CD14-positive monocyte (primary cell): ENCODE data around the gene ERBB4. TPM values are rescaled to one million over a fixed set of nuclear protein-coding genes. Genes with fewer than 3 reads are reported as not detected.

Source experiments
- DNase-seq, 3 donors: peaks; one replicate each; pipeline ENCODE4 v3.0.0-alpha.2; 2011 to 2022
- H2AFZ ChIP-seq: 2 replicates; pipeline ENCODE4 v1.6.0; 2012; ENCODE audit warnings: mild to moderate bottlenecking, low read depth, low read length, inconsistent platforms; ENCODE audit not compliant: insufficient read depth, poor library complexity, severe bottlenecking
- H3K27ac ChIP-seq, 2 donors: 1 replicate in 1 of 2; 2 replicates in 1 of 2; pipeline ENCODE4 v1.5.1; 2012 to 2013; ENCODE audit warnings: low read length in 2 of 2, control low read depth in 1 of 2, inconsistent platforms in 1 of 2, low read depth in 1 of 2, mild to moderate bottlenecking in 1 of 2
- H3K27me3 ChIP-seq, 2 donors: one replicate each; pipeline versions ENCODE4 v1.6.0 to v1.6.1; 2011 to 2013; ENCODE audit warnings: low read length in 2 of 2; ENCODE audit not compliant: control insufficient read depth in 2 of 2, insufficient read depth in 2 of 2
- H3K36me3 ChIP-seq, 2 donors: replicated peaks in 1 of 2; 1 replicate in 1 of 2; 2 replicates in 1 of 2; pipeline versions ENCODE4 v1.5.1 to v1.6.1; 2012 to 2013; ENCODE audit warnings: low read length in 2 of 2, control low read depth in 1 of 2, inconsistent platforms in 1 of 2, mild to moderate bottlenecking in 1 of 2; ENCODE audit not compliant: insufficient read depth in 2 of 2, control insufficient read depth in 1 of 2
- H3K4me1 ChIP-seq, 2 donors: 1 replicate in 1 of 2; 2 replicates in 1 of 2; pipeline versions ENCODE4 v1.5.1 to v1.6.1; 2012 to 2013; ENCODE audit warnings: low read length in 2 of 2, control low read depth in 1 of 2, inconsistent platforms in 1 of 2, mild to moderate bottlenecking in 1 of 2, moderate library complexity in 1 of 2; ENCODE audit not compliant: insufficient read depth in 2 of 2, control insufficient read depth in 1 of 2
- H3K4me2 ChIP-seq: replicated peaks from 2 replicates; pipeline ENCODE3; 2012; ENCODE audit warnings: low read length, moderate library complexity, mild to moderate bottlenecking; ENCODE audit not compliant: poor library complexity, severe bottlenecking; ENCODE audit errors: extremely low read depth
- H3K4me3 ChIP-seq, 3 experiments: fragments of 200-600 bp in 1 of 3; sonication (generic) in 1 of 3; replicated peaks in 1 of 3; 1 replicate in 2 of 3; 2 replicates in 1 of 3; pipeline ENCODE4 v1.5.1; 2011 to 2013; ENCODE audit warnings: low read length in 3 of 3, mild to moderate bottlenecking in 3 of 3, control low read depth in 2 of 3, low read depth in 2 of 3, inconsistent platforms in 1 of 3, moderate library complexity in 1 of 3
- H3K79me2 ChIP-seq: 2 replicates; pipeline ENCODE4 v1.6.0; 2012; ENCODE audit warnings: mild to moderate bottlenecking, control low read depth, inconsistent platforms, low read length, moderate library complexity; ENCODE audit not compliant: insufficient read depth
- H3K9ac ChIP-seq: 2 replicates; pipeline ENCODE4 v1.6.0; 2017; ENCODE audit warnings: low read length, mild to moderate bottlenecking; ENCODE audit not compliant: insufficient read depth, poor library complexity, severe bottlenecking
- H3K9me3 ChIP-seq, 2 donors: replicated peaks in 1 of 2; 1 replicate in 1 of 2; 2 replicates in 1 of 2; pipeline versions ENCODE4 v1.5.1 to v1.6.1; 2012 to 2013; ENCODE audit warnings: low read length in 2 of 2, control low read depth in 1 of 2; ENCODE audit not compliant: control insufficient read depth in 1 of 2, insufficient read depth in 1 of 2
- H4K20me1 ChIP-seq: 2 replicates; pipeline ENCODE4 v1.6.0; 2012; ENCODE audit warnings: mild to moderate bottlenecking, low read length, control low read depth, moderate library complexity; ENCODE audit not compliant: insufficient read depth
- H3K27ac Mint-ChIP-seq, 7 donors: one replicate each; pipeline ENCODE4 v1.8.0; 2020; ENCODE audit warnings: mild to moderate bottlenecking in 7 of 7, mixed read lengths in 7 of 7, moderate library complexity in 6 of 7, inconsistent platforms in 2 of 7
- H3K27me3 Mint-ChIP-seq, 3 donors: one replicate each; pipeline ENCODE4 v1.8.0; 2021 to 2022; ENCODE audit warnings: low read depth in 3 of 3, mild to moderate bottlenecking in 3 of 3, mixed read lengths in 3 of 3, moderate library complexity in 3 of 3, inconsistent platforms in 1 of 3
- H3K36me3 Mint-ChIP-seq, 2 donors: one replicate each; pipeline ENCODE4 v1.8.0; 2020; ENCODE audit warnings: mixed read lengths in 2 of 2, inconsistent platforms in 1 of 2, mild to moderate bottlenecking in 1 of 2
- H3K4me1 Mint-ChIP-seq: one replicate; pipeline ENCODE4 v1.8.0; 2020; ENCODE audit warnings: mild to moderate bottlenecking, mixed read lengths
- H3K4me3 Mint-ChIP-seq, 2 donors: one replicate each; pipeline ENCODE4 v1.8.0; 2020; ENCODE audit warnings: mild to moderate bottlenecking in 2 of 2, mixed read lengths in 2 of 2, moderate library complexity in 1 of 2
- H3K9me3 Mint-ChIP-seq, 7 donors: one replicate each; pipeline ENCODE4 v1.8.0; 2020 to 2022; ENCODE audit warnings: mixed read lengths in 7 of 7, mild to moderate bottlenecking in 6 of 7, moderate library complexity in 6 of 7, inconsistent platforms in 2 of 7
- CTCF ChIP-seq: fragments of 200-600 bp; IDR thresholded peaks from one replicate; pipeline ENCODE4 v1.8.0; 2022; ENCODE audit warnings: antibody characterized with exemption, mild to moderate bottlenecking
- WGBS: methylation state at CpG from one replicate; pipeline ENCODE4 v1.1.5; 2013; ENCODE audit warnings: missing lambda C conversion rate; ENCODE audit not compliant: insufficient coverage; 5-methylcytosine and 5-hydroxymethylcytosine counted together
- intact Hi-C, 2 donors: fragments of 100-400 bp; cut with micrococcal nuclease; formaldehyde crosslinking; loops; one replicate each; pipeline versions ENCODE4 v1.15.0 to v1.15.1; 2023
- polyA plus RNA-seq, 3 donors: library from polyadenylated mRNA; depleted of rRNA in 1 of 3; unstranded in 2 of 3; stranded (reverse) in 1 of 3; fragments of 300-500 nt in 2 of 3; fragments of >200 nt in 1 of 3; fragmentation: Illumina TruSeq in 2 of 3; gene quantifications; 1 replicate in 2 of 3; 2 replicates in 1 of 3; pipeline ENCODE4 v1.2.3, GENCODE V29; 2012 to 2021

The ERBB4 gene
- polyA plus RNA-seq, 3 donors, result not detected

DNA sequence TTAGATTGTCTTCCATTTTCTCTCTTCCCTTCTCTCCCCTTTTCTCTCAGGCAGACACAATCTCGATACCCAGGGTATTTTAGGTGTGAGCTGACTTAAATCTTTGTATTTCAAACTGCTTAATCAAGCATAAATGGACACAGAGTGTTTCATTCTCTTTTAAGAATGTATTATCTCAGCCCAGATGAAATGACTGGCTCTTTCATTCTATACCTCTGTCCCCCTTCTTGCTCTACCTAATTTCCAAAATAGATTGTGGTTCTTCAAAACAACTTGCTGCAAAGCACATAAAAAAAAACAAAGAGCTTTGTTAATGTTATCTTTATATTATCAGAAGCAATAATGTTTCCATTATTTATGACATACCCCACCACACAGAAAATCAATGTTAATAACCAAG is 514.6 kb downstream of the ERBB4 start:
- no peaks in the 10 kb centered on the region for H3K4me1 ChIP-seq
- no peak overlapping the region for H3K4me2 ChIP-seq
- no peaks in the 10 kb centered on the region for H3K27me3 ChIP-seq
- H3K27ac ChIP-seq, result no peak overlapping the region
- H3K36me3 Mint-ChIP-seq, result no peaks in the 10 kb centered on the region
- H3K4me3 ChIP-seq, result no peak overlapping the region
- no CpG with 5 or more reads among the region's 1 CpG for WGBS
- DNase-seq, result no peak
- no peaks in the 10 kb centered on the region for H3K36me3 ChIP-seq
- no peak overlapping the region for H3K27ac Mint-ChIP-seq
- no peak overlapping the region for H3K4me3 Mint-ChIP-seq
- no peak for TF ChIP-seq CTCF
- H3K9ac ChIP-seq, result no peak overlapping the region
- H4K20me1 ChIP-seq, result no peaks in the 10 kb centered on the region
- H3K9me3 ChIP-seq, result no peaks in the 10 kb centered on the region
- intact Hi-C loops, result no loop called here
- H2AFZ ChIP-seq, result no peak overlapping the region
- H3K9me3 Mint-ChIP-seq, result no peaks in the 10 kb centered on the region
- H3K4me1 Mint-ChIP-seq, result no peaks in the 10 kb centered on the region
- H3K27me3 Mint-ChIP-seq, result no peaks in the 10 kb centered on the region
- no peaks in the 10 kb centered on the region for H3K79me2 ChIP-seq

GRCh38 chr2:212022966-212023365 is 515.6 kb downstream of the ERBB4 start:
- Mint-ChIP-seq H3K4me3 (no peak overlapping the region), H3K36me3 (no peaks in the 10 kb centered on the region), H3K4me1 (no peaks in the 10 kb centered on the region), H3K27ac (no peak overlapping the region), H3K27me3 (no peaks in the 10 kb centered on the region), H3K9me3 (no peaks in the 10 kb centered on the region)
- H3K9me3 ChIP-seq, result no peaks in the 10 kb centered on the region
- no peaks in the 10 kb centered on the region for H3K27me3 ChIP-seq
- TF ChIP-seq CTCF, result no peak
- WGBS, result no CpG with 5 or more reads among the region's 1 CpG
- H3K4me3 ChIP-seq, result no peak overlapping the region
- H3K4me1 ChIP-seq, result no peaks in the 10 kb centered on the region
- intact Hi-C loops, result no loop called here
- no peaks in the 10 kb centered on the region for H4K20me1 ChIP-seq
- no peaks in the 10 kb centered on the region for H3K36me3 ChIP-seq
- no peak overlapping the region for H3K9ac ChIP-seq
- H3K4me2 ChIP-seq, result no peak overlapping the region
- H3K27ac ChIP-seq, result no peak overlapping the region
- H2AFZ ChIP-seq, result no peak overlapping the region
- H3K79me2 ChIP-seq, result no peaks in the 10 kb centered on the region
- DNase-seq, result no peak
